ENCODE results near the gene AP1G2.

AP1G2 gene

GRCh38 chr14:23605931-23606585, 38.5 kb upstream of the AP1G2 start:
- no peaks in the 10 kb centered on the region for H3K36me3 Mint-ChIP-seq (ENCODE audit: low read depth)
- DNase-seq, result no peak
- peaks cover 51% of the 10 kb centered on the region for H3K27me3 Mint-ChIP-seq (ENCODE audit: low read depth, poor library complexity)
- no peak overlapping the region for H3K4me3 Mint-ChIP-seq
- no peak for TF ChIP-seq CTCF (IDR thresholded peaks at IDR 0.05)
- no peak overlapping the region for H3K27ac Mint-ChIP-seq
- peaks cover 7% of the 10 kb centered on the region for H3K9me3 Mint-ChIP-seq
- H3K4me1 Mint-ChIP-seq, result no peaks in the 10 kb centered on the region

GRCh38 chr14:23604675-23605170, 37.1 kb upstream of the AP1G2 start:
- TF ChIP-seq CTCF (IDR thresholded peaks at IDR 0.05), result no peak
- Mint-ChIP-seq H3K4me3 (no peak overlapping the region), H3K27me3 (ENCODE audit: low read depth, poor library complexity) (peaks cover 46% of the 10 kb centered on the region), H3K9me3 (peaks cover 9% of the 10 kb centered on the region), H3K36me3 (ENCODE audit: low read depth) (no peaks in the 10 kb centered on the region), H3K27ac (no peak overlapping the region), H3K4me1 (no peaks in the 10 kb centered on the region)
- DNase-seq, result no peak

- no peaks in the 10 kb centered on the region for H3K4me1 Mint-ChIP-seq
- no peaks in the 10 kb centered on the region for H3K36me3 Mint-ChIP-seq (ENCODE audit: low read depth)
- DNase-seq, result no peak
- no peak for TF ChIP-seq CTCF (IDR thresholded peaks at IDR 0.05)
- peaks cover 44% of the 10 kb centered on the region for H3K27me3 Mint-ChIP-seq (ENCODE audit: low read depth, poor library complexity)
- no peak overlapping the region for H3K4me3 Mint-ChIP-seq
- peaks cover 9% of the 10 kb centered on the region for H3K9me3 Mint-ChIP-seq
- H3K27ac Mint-ChIP-seq, result no peak overlapping the region
Observed at GRCh38 chr14:23604148-23604547, 36.6 kb upstream of the AP1G2 start.

- Mint-ChIP-seq H3K27ac (no peak overlapping the region), H3K9me3 (peaks cover 7% of the 10 kb centered on the region), H3K27me3 (ENCODE audit: low read depth, poor library complexity) (peaks cover 39% of the 10 kb centered on the region), H3K4me1 (no peaks in the 10 kb centered on the region), H3K36me3 (ENCODE audit: low read depth) (no peaks in the 10 kb centered on the region), H3K4me3 (no peak overlapping the region)
- no peak for TF ChIP-seq CTCF (IDR thresholded peaks at IDR 0.05)
- DNase-seq, result no peak
Observed at GRCh38 chr14:23603103-23603502, 35.5 kb upstream of the AP1G2 start.

GRCh38 chr14:23602181-23603095, 34.8 kb upstream of the AP1G2 start:
- Mint-ChIP-seq H3K4me3 (no peak overlapping the region), H3K9me3 (peaks cover 7% of the 10 kb centered on the region), H3K4me1 (no peaks in the 10 kb centered on the region), H3K27ac (no peak overlapping the region), H3K36me3 (ENCODE audit: low read depth) (no peaks in the 10 kb centered on the region), H3K27me3 (ENCODE audit: low read depth, poor library complexity) (peaks cover 36% of the 10 kb centered on the region)
- DNase-seq, result no peak
- TF ChIP-seq CTCF (IDR thresholded peaks at IDR 0.05), result no peak

Data from nephron progenitor cell (in vitro differentiated cells).